Upper lobe of left lung (tissue), 4 donors: ENCODE data around the gene CEP78.

Source experiments
- EP300 ChIP-seq, 4 donors: sonication (generic); formaldehyde crosslinking; IDR thresholded peaks; one replicate each; pipeline ENCODE4 v1.5.1; 2017; ENCODE audit warnings: antibody characterized with exemption in 4 of 4, control low read depth in 2 of 4
- POLR2A ChIP-seq, 4 donors: fragments of 450-650 bp; IDR thresholded peaks; one replicate each; pipeline ENCODE4 v1.5.1; 2016 to 2017; ENCODE audit warnings: antibody characterized with exemption in 4 of 4, mild to moderate bottlenecking in 2 of 4
- POLR2AphosphoS5 ChIP-seq, 2 donors: sonication (generic); formaldehyde crosslinking; IDR thresholded peaks; one replicate each; pipeline ENCODE4 v1.5.1; 2017; ENCODE audit warnings: antibody characterized with exemption in 2 of 2
- TF ChIP-seq, protein P1 (sequence below), 6 experiments: fragments of 450-650 bp in 4 of 6; fragments of 200-600 bp in 2 of 6; sonication (generic) in 2 of 6; IDR thresholded peaks; one replicate each; pipeline ENCODE4 v1.5.1; 2016 to 2019; ENCODE audit warnings: antibody characterized with exemption in 6 of 6

- TF ChIP-seq, protein P1, sequence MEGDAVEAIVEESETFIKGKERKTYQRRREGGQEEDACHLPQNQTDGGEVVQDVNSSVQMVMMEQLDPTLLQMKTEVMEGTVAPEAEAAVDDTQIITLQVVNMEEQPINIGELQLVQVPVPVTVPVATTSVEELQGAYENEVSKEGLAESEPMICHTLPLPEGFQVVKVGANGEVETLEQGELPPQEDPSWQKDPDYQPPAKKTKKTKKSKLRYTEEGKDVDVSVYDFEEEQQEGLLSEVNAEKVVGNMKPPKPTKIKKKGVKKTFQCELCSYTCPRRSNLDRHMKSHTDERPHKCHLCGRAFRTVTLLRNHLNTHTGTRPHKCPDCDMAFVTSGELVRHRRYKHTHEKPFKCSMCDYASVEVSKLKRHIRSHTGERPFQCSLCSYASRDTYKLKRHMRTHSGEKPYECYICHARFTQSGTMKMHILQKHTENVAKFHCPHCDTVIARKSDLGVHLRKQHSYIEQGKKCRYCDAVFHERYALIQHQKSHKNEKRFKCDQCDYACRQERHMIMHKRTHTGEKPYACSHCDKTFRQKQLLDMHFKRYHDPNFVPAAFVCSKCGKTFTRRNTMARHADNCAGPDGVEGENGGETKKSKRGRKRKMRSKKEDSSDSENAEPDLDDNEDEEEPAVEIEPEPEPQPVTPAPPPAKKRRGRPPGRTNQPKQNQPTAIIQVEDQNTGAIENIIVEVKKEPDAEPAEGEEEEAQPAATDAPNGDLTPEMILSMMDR (IDR thresholded peaks at IDR 0.05), result no peak
- TF ChIP-seq POLR2AphosphoS5 (IDR thresholded peaks at IDR 0.05), result no peak
- TF ChIP-seq POLR2A (IDR thresholded peaks at IDR 0.05), result no peak
- TF ChIP-seq EP300 (IDR thresholded peaks at IDR 0.05), result no peak
These were observed 85.6 kb downstream of the CEP78 start for GRCh38 chr9:78321505-78321904.
